AG10803 (cell line): Measurements from ENCODE around the gene ADD1.
A peak's percentile ranks its signal among the peaks of the same experiment; 100 is the strongest.

Source experiments
- DNase-seq: peaks from one replicate; pipeline ENCODE4 v3.0.0; 2010; ENCODE audit warnings: low read depth
- H3K4me3 ChIP-seq: 2 replicates; pipeline ENCODE4 v1.5.1; 2011; ENCODE audit warnings: mild to moderate bottlenecking, low read length, control low read depth
- CTCF ChIP-seq: conservative IDR thresholded peaks from 2 replicates; pipeline ENCODE4 v1.5.1; 2011; ENCODE audit warnings: mild to moderate bottlenecking, low read length, control low read depth, inconsistent platforms

ADD1 gene

GRCh38 chr4:2930135-2930757, 86.6 kb downstream of the ADD1 start:
- TF ChIP-seq CTCF: no peak
- no peak overlapping the region for H3K4me3 ChIP-seq
- no peak for DNase-seq

- DNase-seq: no peak
- H3K4me3 ChIP-seq: no peak overlapping the region
- no peak for TF ChIP-seq CTCF
Observed at GRCh38 chr4:2930758-2931511, 87.3 kb downstream of the ADD1 start.

DNA sequence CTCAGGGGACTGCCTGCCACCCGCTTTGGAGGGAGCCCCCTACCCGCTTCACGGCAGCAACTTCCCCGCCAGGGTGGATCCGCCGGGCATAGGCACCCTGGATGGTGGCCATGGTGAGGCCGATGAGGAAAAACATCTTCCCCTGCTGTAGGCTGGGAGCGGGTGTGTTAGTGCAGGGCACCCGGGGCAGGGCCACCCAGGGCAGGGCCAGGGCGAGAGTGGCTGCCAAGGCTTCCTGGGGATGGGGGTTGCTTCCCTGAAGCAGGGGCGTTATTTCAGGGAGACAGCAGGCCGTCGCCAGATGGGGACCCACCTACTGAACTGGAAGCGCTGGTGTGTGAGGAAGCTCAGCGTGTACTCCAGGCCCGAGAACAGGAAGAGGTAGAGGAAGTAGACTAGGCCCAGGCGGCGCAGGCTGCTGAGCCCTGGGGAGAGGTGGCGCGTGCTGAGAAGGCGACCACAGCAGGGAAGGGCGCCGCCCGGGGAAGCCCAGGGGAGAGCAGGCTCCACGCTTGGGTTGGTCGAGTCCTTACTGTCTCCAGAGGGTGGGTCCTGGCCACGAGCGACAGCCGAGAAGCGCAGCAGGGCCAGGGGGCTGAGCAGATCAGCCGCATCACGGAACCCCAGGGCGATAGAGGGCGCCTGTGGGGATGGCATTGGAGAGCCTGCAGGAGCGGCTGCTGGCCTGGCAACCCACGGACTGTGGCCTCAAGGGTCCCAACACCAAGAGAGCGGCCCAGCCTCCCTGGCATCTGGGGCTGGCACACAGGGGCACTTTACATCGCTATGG, 88.1 kb downstream of the ADD1 start:
- TF ChIP-seq CTCF: no peak
- DNase-seq: no peak
- no peak overlapping the region for H3K4me3 ChIP-seq

DNA sequence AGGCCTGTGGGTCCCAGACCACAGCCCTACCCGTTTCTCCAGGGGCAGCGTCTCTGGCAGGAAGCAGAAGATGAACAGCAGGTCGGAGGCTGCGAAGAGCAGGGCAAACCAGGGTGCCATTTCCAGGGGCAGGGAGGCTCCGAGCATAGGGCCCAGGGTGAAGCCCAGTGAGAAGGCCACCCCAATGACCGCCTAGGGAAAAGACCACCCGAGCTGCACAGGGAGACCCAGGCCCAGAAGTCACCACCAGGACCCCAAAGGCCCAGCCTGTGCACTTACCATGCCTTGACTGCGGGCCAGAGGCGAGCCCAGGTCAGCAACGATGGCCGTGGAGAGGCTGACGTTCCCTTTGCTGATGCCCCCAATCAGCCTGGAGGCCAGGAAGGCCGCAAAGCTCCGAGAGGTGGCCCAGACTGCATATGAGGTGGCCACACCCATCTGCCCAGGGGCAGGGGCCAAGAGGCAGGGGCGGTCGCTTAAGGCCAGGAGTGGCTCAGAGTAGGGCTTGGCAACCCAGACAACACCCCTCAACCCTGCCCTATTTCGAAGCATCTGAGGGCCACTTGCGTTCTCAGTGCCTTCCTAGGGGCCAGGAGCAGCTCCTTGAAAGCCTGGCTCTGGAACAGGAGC, 88.8 kb downstream of the ADD1 start:
- H3K4me3 ChIP-seq: peak overlapping the region; percentile 70
- no peak for DNase-seq
- TF ChIP-seq CTCF: no peak

DNA sequence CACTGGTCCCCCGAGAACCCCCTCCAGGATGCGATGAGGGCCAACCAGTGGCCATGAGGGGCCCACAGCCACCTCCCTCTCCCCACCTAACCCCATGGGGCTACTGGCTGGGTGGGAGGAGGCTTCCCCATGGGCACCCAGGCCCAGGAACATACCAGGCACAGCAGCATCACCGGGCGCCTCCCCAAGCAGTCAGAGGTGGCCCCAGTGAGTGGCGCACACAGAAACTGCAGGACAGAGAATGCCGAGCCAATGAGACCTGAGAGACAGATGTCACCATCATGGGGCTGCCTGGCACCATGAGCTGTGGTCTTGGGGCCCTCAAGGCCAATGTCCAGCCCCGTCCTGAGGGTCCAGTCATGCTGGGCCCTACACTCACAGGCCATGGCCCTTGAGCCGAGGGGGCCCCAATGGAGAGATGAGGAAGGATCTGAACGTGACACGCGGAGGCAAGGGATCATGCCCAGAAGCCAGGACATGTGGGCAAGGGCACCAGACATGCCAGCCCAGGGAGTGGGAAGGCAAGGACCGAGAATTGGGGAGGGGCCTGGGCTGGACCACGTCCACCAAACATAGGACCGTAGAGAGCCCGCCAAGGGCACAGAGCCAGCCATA, 89.4 kb downstream of the ADD1 start:
- TF ChIP-seq CTCF: no peak
- no peak for DNase-seq
- peak overlapping the region; percentile 70 for H3K4me3 ChIP-seq

DNA sequence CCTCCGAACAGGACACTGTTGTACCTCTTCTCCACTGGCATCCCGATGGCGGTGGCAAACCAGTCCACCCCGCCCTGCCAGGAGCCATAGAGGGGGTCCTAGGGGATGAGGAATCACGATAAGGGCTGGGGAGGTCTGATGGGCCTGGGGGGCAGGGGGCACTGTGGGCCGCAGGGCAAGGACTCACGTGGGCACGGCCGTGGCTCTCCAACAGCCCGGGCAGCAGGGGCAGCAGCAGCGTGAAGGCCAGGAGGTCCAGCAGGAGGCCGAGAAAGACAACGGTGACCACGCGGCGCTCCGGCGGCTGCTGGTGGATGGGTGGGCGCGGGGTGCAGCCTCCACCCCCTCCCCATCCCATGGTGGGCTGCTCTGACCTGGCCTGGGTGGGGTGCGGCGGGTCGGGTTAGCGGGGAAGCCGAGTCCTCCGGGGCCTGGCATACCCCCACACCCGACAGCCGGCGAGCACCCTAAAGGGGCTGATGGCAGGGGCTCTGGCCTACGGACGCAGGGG, 90.0 kb downstream of the ADD1 start:
- no peak for TF ChIP-seq CTCF
- no peak for DNase-seq
- peak overlapping the region; percentile 70 for H3K4me3 ChIP-seq
